ENCODE results near the gene C6orf47.

C6orf47 gene

GRCh38 chr6:31691564-31692108 lies 31.1 kb upstream of the C6orf47 start:
- no peak for TF ChIP-seq CTCF (conservative IDR thresholded peaks at IDR 0.05)
- no peak overlapping the region for H3K27ac ChIP-seq

GRCh38 chr6:31691078-31691463 lies 30.5 kb upstream of the C6orf47 start:
- no peak for TF ChIP-seq CTCF (conservative IDR thresholded peaks at IDR 0.05)
- H3K27ac ChIP-seq: no peak overlapping the region

GRCh38 chr6:31690231-31691077 lies 29.9 kb upstream of the C6orf47 start:
- H3K27ac ChIP-seq: no peak overlapping the region
- no peak for TF ChIP-seq CTCF (conservative IDR thresholded peaks at IDR 0.05)

- H3K27ac ChIP-seq: no peak overlapping the region
- TF ChIP-seq CTCF (conservative IDR thresholded peaks at IDR 0.05): peak; percentile 48
Observed at GRCh38 chr6:31689249-31690110, 28.9 kb upstream of the C6orf47 start.

- no peak for TF ChIP-seq CTCF (conservative IDR thresholded peaks at IDR 0.05)
- H3K27ac ChIP-seq: no peak overlapping the region
Observed at GRCh38 chr6:31687860-31688693, 27.5 kb upstream of the C6orf47 start.

- H3K27ac ChIP-seq: no peak overlapping the region
- no peak for TF ChIP-seq CTCF (conservative IDR thresholded peaks at IDR 0.05)
Observed at GRCh38 chr6:31687321-31687720, 26.7 kb upstream of the C6orf47 start.
